ENCODE data around the gene MYB.

GRCh38 chr6:135195041-135195440 is 13.9 kb downstream of the MYB start:
- no peak for TF ChIP-seq CTCF (IDR thresholded peaks at IDR 0.05; ENCODE audit: low read length)
- TF ChIP-seq EZH2 (optimal IDR thresholded peaks at IDR 0.05; ENCODE audit: low read depth, low read length), result no peak
- TF ChIP-seq EZH2phosphoT487 (IDR thresholded peaks at IDR 0.05; ENCODE audit: low read length), result no peak
